Muscle of leg (tissue), 11 donors: Measurements from ENCODE around the gene RAD51B. TPM values are rescaled to one million over a fixed set of nuclear protein-coding genes. Genes with fewer than 3 reads are reported as not detected.
A peak's percentile ranks its signal among the peaks of the same experiment; 100 is the strongest.

Source experiments
- DNase-seq: peaks from one replicate; pipeline ENCODE4 v3.0.0; 2013
- H3K27ac ChIP-seq: one replicate; pipeline ENCODE4 v1.5.1; 2013; ENCODE audit warnings: mild to moderate bottlenecking, low read length, control low read depth
- H3K27me3 ChIP-seq: one replicate; pipeline ENCODE4 v1.6.1; 2013; ENCODE audit warnings: low read length; ENCODE audit not compliant: control insufficient read depth, insufficient read depth
- H3K36me3 ChIP-seq: one replicate; pipeline ENCODE4 v1.6.1; 2013; ENCODE audit warnings: low read length; ENCODE audit not compliant: control insufficient read depth, insufficient read depth
- H3K4me1 ChIP-seq: one replicate; pipeline ENCODE4 v1.6.1; 2013; ENCODE audit warnings: low read length; ENCODE audit not compliant: control insufficient read depth, insufficient read depth
- H3K4me3 ChIP-seq: one replicate; pipeline ENCODE4 v1.5.1; 2013; ENCODE audit warnings: low read length, control low read depth
- H3K9me3 ChIP-seq: replicated peaks from 2 replicates; pipeline ENCODE4 v1.6.1; 2013; ENCODE audit warnings: low read depth, low read length; ENCODE audit not compliant: control insufficient read depth
- WGBS: methylation state at CpG from one replicate; pipeline ENCODE4 v1.1.5; 2013; ENCODE audit warnings: missing lambda C conversion rate; ENCODE audit not compliant: insufficient coverage; 5-methylcytosine and 5-hydroxymethylcytosine counted together
- polyA plus RNA-seq, 8 donors: library from polyadenylated mRNA; unstranded; fragments of 120-200 nt; gene quantifications; one replicate each; pipeline versions ENCODE4 v1.2.1 to v1.2.3, GENCODE V29; 2013; ENCODE audit warnings: inconsistent platforms in 1 of 8, low replicate concordance in 1 of 8; ENCODE audit not compliant: insufficient read length in 8 of 8, insufficient read depth in 1 of 8
- total RNA-seq: library from RNA; stranded (reverse); fragments of 120-200 nt; gene quantifications from one replicate; pipeline ENCODE4 v1.2.4, GENCODE V29; 2013

Gene RAD51B
- total and polyA plus RNA-seq, 9 donors = 6.0 to 16.5 (median 7.2) TPM

DNA sequence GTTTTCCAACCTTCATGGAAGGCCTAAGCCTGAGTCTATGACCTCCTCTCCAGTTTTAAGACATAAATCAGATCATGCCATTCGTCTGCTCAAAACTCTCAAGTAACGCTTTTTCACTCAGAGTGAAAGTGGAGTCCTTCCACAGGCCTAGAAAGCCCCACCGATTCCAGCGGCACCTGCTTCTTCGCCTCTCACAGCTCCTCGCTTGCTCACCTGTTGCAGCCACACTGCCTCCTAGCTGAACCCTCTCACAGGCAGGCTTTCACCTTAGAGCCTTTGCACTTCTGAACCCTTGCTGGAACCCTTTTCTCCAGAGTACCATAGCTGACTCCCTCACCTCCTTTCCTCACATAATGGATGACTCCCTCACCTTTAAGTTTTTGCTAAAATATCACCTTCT, 672.2 kb downstream of the RAD51B start:
- Histone ChIP-seq H3K27me3 (no peaks in the 10 kb centered on the region), H3K27ac (no peak overlapping the region), H3K36me3 (no peaks in the 10 kb centered on the region), H3K4me1 (peaks cover 6% of the 10 kb centered on the region), H3K4me3 (no peak overlapping the region), H3K9me3 (no peaks in the 10 kb centered on the region)
- DNase-seq = no peak
- 90% methylated on average over 6 of the region's 6 CpGs for WGBS

DNA sequence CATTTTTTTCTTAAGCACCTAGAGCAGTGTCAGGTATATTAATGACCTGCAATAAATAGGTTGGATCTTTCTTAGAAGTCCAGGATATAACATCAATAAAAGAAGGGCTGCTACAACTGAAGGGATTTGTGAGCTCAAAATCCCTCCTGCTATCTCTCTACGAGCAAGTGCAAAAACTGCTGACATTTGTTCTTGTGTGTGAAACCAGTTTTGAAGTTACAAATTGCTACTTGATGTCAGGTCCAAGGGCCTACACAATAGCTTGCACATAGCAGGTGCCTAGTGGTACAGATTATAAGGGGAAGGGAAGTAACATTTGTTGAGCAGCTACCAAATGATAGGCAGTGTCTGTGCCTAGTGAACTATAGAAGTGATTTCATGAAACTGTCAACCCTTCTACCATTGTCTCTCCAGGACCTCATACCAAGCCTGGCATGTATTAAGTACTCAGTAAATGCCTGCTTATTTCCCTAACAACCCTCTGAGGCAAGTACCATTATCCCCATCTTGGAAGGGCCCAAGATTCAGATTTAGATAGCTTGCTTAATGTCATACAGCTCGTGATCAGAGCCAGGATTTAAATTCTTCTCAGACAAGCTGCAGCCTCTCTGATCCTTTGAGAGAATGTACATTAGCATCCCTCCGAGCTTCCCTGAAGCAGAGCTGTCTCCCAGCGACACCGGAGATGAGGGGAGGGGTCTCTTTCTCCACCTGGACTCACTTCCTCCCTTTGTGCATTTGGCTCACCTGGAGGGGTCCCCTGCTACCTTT, 673.0 kb downstream of the RAD51B start:
- DNase-seq = no peak
- no CpG with 5 or more reads among the region's 5 CpGs for WGBS
- Histone ChIP-seq H3K9me3 (no peaks in the 10 kb centered on the region), H3K4me3 (no peak overlapping the region), H3K36me3 (no peaks in the 10 kb centered on the region), H3K27me3 (no peaks in the 10 kb centered on the region), H3K4me1 (peaks cover 6% of the 10 kb centered on the region), H3K27ac (no peak overlapping the region)

DNA sequence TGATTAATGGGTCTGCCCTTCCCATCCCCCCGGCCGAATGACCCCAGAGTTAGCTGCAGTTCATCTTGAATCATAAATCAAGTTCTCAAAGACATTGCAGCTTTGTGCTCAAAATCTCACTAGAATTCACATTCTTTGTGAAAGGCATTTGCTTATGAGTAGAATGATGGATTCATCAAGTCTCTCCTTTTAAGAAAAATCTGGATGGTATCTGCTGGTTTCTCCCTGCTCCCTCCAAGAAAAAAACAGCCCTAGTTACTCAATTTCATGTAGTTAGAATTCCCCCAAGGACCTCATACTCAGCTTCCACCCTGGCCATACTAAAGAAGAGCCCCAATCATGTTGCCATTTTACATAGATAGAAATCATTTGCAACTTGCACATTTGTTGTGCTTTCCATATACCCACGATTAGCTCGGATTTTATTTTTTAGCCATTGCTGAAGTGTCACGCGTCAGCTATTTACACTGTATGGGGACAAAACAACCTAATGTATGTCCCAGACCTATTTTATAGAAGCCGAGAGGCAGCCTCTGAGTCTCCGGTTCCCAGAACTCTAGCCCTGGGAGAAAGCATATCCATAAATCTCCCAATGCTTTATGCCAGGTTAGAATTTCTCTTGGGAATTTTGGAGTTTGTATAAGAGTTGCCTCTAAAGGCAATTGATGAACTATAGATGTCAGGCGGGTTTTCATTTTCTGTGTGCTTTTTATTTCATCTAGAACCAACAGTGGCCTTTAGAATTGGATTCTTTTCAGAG, 673.8 kb downstream of the RAD51B start:
- Histone ChIP-seq H3K27ac (no peak overlapping the region), H3K4me3 (no peak overlapping the region), H3K9me3 (no peaks in the 10 kb centered on the region), H3K27me3 (no peaks in the 10 kb centered on the region), H3K4me1 (peaks cover 6% of the 10 kb centered on the region), H3K36me3 (no peaks in the 10 kb centered on the region)
- WGBS = 61% methylated on average over 4 of the region's 9 CpGs
- no peak for DNase-seq

DNA sequence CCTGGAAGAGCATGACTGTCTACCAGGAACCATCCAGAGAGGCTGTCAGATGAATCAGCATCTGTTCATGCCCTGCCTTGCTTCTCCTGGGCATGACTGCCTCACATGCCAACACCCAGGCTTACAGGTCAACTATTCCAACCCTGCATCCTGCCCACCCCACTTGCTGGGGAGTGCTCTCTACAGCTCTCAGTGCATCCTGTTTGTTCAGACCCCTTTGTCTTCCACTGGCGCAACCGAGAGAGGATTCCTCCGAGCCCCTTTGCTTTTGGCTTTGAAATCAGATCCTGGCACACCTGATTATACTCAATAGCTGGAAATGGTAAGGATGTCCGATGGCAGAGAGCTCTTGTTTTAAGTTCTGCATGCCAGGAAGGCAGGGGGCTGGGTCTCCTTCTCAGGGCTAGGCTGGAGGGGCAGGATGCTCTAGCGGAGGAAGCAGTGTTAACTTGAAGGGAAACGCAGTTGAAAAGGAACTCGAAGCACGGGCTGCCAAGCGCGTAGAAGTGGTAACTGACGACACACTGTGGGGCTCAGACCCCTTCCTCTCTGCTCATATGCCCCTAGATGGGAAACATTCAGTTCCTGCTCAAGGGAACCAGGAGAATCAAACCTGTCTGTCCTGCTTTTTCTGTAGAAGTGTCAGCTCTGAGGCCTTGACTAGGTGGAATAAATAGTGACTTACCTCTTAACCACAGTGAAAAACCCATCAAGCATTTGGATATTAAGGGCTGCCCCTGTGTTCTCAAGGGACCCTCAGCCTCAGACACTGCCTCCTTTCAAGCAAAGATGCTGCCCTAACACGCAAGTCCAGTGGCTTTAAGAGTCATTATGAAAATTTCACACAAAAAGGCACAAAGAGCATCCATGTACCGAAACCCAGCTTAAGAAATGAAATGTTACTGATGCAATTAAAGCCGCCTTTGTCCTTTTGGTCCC, 675.8 kb downstream of the RAD51B start:
- Histone ChIP-seq H3K4me3 (no peak overlapping the region), H3K27ac (peak overlapping the region; percentile 58), H3K36me3 (no peaks in the 10 kb centered on the region), H3K4me1 (peaks cover 6% of the 10 kb centered on the region), H3K9me3 (no peaks in the 10 kb centered on the region), H3K27me3 (no peaks in the 10 kb centered on the region)
- 71% methylated on average over 7 of the region's 14 CpGs for WGBS
- no peak for DNase-seq

DNA sequence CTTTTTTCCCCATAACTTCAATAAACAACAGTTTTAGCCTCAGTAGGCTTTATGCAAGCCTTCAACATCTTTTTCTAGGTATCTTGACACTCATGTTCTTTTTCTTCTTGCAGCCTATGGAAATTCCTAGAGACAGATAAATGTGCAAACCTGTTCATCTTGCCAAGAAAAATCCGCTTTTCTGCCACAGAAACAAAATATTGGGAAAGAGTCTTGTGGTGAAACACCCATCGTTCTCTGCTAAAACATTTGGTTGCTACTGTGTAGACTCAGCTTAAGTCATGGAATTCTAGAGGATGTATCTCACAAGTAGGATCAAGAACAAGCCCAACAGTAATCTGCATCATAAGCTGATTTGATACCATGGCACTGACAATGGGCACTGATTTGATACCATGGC, 677.4 kb downstream of the RAD51B start:
- Histone ChIP-seq H3K9me3 (no peaks in the 10 kb centered on the region), H3K27me3 (no peaks in the 10 kb centered on the region)

DNA sequence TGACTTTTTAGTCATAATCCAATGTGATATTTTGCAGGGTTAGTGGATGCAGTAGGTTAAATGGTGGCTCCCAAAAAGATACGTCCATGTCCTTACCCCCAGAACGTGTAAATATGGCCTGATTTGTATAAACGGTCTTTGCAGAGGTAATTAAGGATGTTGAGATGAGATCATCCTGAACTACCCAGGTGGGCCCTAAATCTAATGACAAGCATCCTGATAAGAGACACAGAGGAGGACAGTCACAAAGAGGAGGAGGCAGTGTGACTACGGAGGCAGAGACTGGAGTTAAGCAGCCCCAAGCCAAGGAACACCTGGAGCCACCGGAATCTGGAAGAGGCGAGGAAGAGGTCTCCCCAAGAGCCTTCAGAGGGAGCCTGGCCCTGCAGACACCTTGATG, 679.9 kb downstream of the RAD51B start:
- H3K27me3 ChIP-seq = no peaks in the 10 kb centered on the region
- H3K27ac ChIP-seq = no peak overlapping the region
- WGBS = 90% methylated on average over 4 of the region's 6 CpGs
- H3K36me3 ChIP-seq = no peaks in the 10 kb centered on the region
- no peak for DNase-seq
- H3K9me3 ChIP-seq = no peaks in the 10 kb centered on the region
- no peak overlapping the region for H3K4me3 ChIP-seq
- peaks cover 36% of the 10 kb centered on the region for H3K4me1 ChIP-seq

More for the DNA sequence above, 677.4 kb downstream of the RAD51B start:
- Histone ChIP-seq H3K4me3 (no peak overlapping the region), H3K4me1 (peaks cover 21% of the 10 kb centered on the region), H3K27ac (no peak overlapping the region), H3K36me3 (no peaks in the 10 kb centered on the region)
- DNase-seq = no peak
- 80% methylated on average over 1 of the region's 2 CpGs for WGBS

DNA sequence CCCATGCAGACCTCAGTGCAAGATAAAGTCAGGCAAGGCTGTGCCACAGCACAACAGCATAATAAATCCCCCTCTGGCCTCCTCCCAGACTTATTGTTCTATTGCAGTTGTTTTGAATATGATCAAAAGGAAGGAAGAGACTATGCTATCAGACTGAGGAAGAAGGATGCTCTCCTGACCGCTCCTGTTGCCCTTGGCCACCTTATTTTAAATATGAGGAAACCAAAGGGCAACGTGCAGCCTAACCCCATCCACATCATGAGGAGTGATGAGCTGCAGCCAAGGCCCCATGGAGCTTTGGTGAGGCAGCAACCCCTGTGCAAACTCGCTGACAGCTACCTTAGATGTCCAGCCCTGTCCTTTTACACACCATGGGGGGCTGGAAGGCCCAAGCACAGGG, 681.6 kb downstream of the RAD51B start:
- no peak for DNase-seq
- H3K9me3 ChIP-seq = no peaks in the 10 kb centered on the region
- no peak overlapping the region for H3K27ac ChIP-seq
- H3K36me3 ChIP-seq = no peaks in the 10 kb centered on the region
- 86% methylated on average over 2 of the region's 3 CpGs for WGBS
- H3K4me1 ChIP-seq = peaks cover 36% of the 10 kb centered on the region
- H3K27me3 ChIP-seq = no peaks in the 10 kb centered on the region
- H3K4me3 ChIP-seq = no peak overlapping the region

DNA sequence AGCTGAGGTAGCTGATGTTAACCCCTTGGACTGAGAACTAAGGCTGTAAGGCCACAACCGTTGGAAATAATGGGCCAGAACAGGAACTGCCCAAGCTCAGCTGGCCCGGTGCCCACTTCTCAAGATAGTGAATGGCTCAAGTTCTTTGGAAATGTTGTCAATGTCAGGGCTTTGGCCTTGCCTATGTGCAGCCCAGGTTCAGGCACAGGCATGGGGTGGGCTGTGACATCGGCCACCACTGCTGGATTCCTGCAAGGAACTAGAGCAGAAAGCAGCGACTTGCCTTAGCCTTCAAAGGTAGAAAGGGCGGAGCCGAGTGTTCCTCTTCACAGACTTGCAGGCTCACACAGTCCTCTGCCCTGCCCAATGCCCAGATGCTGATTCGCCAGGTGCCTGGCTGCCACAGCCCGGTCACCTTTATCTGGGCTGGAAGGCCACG, 682.1 kb downstream of the RAD51B start:
- no peak overlapping the region for H3K27ac ChIP-seq
- no peaks in the 10 kb centered on the region for H3K36me3 ChIP-seq
- H3K4me1 ChIP-seq = peaks cover 41% of the 10 kb centered on the region
- DNase-seq = no peak
- no peaks in the 10 kb centered on the region for H3K9me3 ChIP-seq
- H3K27me3 ChIP-seq = no peaks in the 10 kb centered on the region
- WGBS = 83% methylated on average over 9 of the region's 9 CpGs
- H3K4me3 ChIP-seq = no peak overlapping the region

DNA sequence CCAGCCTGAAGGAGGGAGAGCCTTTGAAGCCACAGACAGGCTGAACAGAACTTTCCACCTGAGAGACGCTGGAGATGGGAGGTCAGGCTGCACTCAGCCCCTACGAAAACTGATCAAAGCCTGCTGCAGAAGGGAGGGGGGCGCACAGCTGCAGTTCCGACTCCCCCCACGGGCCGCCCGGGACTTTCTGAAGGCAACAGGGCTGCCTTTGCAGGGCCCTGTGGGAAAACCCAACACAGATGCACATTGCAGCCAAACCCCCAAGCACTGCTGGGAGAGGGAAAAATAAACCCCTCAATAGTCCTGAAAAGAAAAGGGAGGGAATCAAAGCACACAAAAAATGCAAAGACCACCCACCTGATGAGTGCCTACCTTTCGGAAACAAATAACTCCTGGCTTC, 682.7 kb downstream of the RAD51B start:
- Histone ChIP-seq H3K27ac (no peak overlapping the region), H3K9me3 (no peaks in the 10 kb centered on the region), H3K27me3 (no peaks in the 10 kb centered on the region), H3K4me1 (peaks cover 47% of the 10 kb centered on the region), H3K36me3 (no peaks in the 10 kb centered on the region), H3K4me3 (no peak overlapping the region)
- no peak for DNase-seq
- 83% methylated on average over 1 of the region's 8 CpGs for WGBS
